Body of pancreas (tissue), 4 donors: ENCODE results near the gene TUFT1.

Experiments
- POLR2A ChIP-seq, 3 donors: fragments of 450-650 bp; IDR thresholded peaks; one replicate each; pipeline ENCODE4 v1.6.1; 2016; ENCODE audit warnings: antibody characterized with exemption in 3 of 3, mild to moderate bottlenecking in 2 of 3
- TF ChIP-seq, protein P1 (sequence below), 7 experiments: fragments of 450-650 bp in 4 of 7; fragments of 200-600 bp in 3 of 7; sonication (generic) in 3 of 7; IDR thresholded peaks; one replicate each; pipeline ENCODE4 v1.5.1; 2016 to 2019; ENCODE audit warnings: antibody characterized with exemption in 7 of 7

DNA sequence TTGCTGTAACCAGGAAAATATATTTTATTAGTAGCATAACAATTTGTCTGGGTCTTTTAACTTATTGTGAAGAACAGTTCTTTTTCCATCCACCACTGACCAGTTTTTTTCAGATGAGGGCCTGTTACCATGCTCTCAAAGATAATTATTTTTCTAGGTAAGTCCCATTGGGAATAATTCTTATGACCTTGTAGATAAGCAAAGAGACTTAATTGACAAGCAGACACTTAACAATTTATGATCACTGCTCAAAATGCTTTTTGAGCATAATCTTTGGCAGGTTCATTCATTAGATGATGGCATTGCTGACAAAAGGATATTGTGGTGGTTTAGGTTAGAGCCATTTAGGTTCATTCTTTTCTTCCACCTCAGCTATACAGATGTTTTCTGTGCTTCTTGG lies 78.4 kb downstream of the TUFT1 start:
- TF ChIP-seq POLR2A (IDR thresholded peaks at IDR 0.05), result no peak
- TF ChIP-seq, protein P1, sequence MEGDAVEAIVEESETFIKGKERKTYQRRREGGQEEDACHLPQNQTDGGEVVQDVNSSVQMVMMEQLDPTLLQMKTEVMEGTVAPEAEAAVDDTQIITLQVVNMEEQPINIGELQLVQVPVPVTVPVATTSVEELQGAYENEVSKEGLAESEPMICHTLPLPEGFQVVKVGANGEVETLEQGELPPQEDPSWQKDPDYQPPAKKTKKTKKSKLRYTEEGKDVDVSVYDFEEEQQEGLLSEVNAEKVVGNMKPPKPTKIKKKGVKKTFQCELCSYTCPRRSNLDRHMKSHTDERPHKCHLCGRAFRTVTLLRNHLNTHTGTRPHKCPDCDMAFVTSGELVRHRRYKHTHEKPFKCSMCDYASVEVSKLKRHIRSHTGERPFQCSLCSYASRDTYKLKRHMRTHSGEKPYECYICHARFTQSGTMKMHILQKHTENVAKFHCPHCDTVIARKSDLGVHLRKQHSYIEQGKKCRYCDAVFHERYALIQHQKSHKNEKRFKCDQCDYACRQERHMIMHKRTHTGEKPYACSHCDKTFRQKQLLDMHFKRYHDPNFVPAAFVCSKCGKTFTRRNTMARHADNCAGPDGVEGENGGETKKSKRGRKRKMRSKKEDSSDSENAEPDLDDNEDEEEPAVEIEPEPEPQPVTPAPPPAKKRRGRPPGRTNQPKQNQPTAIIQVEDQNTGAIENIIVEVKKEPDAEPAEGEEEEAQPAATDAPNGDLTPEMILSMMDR (IDR thresholded peaks at IDR 0.05), result no peak
